UCSD-AML1 (cell line): ENCODE results near the gene LIMS2.

Experiments
- DNase-seq: peaks from one replicate; lab custom pipeline; 2025; ENCODE audit not compliant: unreplicated experiment; lab: John Stamatoyannopoulos, UW

The LIMS2 gene

DNA sequence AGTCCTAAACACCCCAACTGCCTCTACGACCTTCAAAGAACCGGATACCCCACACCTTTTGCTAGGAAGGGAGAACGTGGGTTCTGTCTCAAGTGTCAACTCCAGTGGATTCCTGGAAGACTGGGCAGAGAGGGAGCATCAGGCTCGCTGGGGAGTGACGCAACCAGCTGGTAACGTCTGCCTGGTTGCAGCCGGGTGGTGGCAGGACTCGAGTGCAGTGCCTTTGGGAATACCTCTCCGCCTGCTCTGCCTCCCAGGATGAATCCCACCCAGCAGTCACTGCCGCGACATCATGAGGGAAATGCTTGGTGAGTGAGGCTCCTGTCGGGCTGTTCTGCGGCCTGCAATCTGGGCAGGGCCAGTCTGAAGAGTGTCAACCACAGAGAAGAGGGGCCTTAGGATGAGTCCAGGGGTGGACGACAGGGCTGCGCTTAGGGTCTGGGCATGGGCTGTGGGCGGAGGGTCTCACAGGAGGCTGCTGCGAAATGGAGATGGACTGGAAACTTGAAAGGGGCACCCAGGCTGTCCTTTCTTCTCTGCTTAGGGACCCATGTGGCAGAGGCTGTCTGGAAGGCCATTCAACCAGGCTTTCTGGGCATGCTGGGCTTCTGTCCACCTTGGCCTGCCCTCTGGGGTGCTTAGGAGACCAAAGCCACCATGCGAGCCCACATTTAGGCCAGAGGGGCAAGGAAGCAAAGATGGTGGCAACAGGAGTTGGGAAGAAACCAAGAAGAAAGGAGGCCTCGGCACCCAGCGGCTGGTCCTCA, 16.5 kb downstream of the LIMS2 start:
- DNase-seq = no peak

DNA sequence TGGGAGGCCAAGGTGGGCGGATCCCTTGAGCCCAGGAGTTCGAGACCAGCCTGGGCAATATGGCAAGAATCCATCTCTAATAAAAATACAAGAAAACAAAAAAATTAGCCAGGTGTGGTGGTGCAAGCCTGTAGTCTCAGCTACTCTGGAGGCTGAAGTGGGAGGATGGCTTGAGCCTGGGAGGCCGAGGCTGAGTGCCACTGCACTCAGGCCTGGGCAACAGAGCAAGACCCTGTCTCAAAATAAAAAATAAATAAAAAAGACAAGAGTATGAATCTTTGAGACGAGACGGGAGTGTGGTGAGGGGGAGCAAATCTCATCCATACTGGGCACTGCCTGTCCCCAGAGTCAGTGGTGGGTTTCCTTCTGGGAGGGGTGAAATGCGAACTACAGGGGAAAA, 17.2 kb downstream of the LIMS2 start:
- no peak for DNase-seq

DNA sequence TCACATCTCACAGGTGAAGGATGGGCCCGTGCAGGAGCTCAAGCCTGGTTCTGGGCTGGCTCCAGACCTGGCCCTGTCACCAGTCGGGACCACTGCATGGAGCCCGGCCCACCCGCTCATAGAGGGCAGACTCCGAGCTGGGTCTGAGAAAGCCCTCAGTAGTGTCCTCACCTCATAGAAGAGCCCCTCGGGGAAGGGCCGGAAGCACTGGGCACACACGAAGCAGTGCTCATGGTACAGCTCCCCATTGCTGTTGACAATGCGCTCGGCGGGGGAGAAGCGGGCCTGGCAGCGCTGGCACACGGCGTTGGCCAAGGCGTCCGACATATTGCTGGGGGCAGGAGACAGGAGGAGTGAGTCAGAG, 18.1 kb downstream of the LIMS2 start:
- DNase-seq = no peak

DNA sequence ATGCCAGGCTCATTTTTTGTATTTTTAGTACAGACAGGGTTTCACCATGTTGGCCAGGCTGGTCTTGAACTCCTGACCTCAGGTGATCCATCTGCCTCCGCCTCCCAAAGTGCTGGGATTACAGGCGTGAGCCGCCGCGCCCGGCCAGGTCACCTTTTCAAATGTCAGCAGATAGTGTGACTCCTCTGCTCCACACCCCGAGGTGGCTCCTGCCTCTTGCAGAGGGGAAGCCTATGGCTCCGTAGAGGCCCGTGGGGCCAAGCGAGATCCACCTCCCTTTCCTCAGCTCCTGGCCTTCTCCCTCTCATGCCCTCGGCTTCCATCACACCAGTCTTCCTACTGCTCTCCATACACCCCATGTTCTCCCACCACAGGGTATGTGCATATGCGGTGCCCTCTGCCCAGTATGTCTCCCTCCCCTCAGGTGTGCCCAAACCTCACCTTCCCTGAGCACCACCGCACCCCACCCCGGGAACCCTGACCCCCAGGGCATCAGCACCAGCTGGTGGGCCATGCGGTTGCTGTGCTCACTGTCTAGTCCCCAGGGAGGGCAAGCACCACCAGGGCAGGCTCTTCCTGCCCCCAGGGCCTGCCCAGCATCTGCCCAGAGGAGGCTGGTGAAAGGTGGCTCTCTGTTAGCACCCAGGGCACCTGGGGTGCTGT, 18.6 kb downstream of the LIMS2 start:
- no peak for DNase-seq

DNA sequence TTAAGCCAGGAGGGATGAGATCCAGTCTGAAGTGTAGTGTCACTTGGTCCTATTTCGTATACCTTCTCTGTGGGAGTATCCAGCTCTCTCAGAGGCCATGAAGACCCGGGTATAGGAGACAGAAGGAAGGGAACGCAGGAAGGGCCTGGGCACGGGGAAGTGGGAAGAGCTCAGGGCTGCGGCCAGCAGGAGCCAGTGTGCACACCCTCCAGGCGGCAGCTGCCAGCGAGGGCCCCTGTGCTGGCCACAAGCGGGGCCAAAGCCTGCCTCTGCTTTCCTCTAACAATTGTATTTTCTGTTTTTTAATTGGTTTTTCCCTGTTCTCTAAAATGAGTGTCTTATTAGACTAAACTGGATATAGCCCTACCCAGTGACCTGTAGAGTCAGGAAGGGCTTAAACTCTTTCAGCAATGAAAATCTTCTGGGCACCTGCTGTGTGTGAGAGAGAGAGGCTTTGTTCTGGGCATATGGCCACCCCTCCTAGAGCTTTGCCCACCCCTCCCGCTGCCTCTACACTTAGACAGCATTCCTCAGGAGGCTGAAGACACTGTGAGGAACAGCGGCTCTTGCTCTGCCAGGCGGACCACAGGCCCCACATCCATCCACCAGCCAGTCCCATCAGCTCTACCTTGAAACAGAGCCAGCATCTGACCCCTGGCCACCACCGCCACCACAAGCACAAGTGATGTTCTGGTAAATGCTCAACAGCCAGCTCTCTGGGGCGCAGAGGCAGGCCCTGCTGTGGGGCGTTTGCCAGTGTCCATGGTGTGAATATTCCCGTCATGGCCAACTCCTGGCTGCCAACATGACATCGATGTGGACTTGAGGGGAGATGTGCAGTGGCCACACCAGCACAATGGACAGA, 19.9 kb downstream of the LIMS2 start:
- DNase-seq = no peak

DNA sequence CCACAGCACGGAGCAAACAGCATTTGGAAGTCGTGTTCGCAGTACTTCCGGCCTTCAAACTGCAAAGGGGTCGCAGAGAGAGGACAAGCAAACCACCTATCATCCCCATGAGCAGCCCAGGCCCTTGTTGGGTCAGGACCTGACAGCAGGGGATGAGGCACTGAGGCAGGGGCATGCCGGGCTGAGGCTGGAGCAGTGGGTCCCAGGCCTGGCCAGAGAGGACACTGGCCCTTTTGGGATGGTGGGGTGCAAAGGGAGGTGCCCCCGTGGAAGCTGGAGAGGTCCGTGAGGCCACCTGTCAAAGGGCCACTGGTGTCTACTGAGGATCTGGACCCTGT, 20.5 kb downstream of the LIMS2 start:
- DNase-seq = no peak

DNA sequence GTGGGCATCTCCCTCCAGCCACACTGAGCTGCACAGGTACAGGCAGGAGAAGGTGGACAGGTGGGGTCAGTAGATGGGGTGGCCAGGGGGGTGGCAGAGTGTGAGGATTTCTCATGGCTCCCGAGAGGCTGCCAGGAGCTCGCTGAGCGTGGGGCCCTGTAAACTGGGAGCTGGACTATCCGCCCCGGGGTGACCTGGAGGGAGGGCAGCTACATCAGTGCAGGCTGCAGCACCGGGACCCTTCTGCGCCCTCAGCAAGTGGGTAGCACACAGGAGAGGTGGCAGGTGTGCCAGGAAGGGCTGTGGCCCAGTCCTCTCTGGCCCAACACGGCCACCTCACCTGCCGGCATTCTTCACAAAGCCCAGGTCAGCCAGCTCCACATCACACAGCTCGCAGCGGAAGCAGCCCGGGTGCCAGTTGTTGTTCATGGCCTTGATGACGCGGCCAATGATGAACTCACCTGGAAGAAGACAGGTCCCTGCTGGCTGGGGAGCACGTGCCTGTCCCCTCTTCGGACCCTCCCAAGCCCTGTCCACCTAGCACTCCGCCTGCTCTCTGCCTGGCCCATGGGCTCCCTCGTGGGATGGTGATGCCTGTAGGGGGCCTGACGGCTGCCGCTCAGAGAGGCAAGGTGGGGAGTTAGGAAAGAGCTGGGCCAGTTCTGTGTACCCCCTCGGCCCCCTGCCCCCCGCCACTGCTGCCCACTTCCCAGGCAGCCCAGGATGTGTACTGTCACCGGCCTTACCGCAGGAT, 21.1 kb downstream of the LIMS2 start:
- no peak for DNase-seq

DNA sequence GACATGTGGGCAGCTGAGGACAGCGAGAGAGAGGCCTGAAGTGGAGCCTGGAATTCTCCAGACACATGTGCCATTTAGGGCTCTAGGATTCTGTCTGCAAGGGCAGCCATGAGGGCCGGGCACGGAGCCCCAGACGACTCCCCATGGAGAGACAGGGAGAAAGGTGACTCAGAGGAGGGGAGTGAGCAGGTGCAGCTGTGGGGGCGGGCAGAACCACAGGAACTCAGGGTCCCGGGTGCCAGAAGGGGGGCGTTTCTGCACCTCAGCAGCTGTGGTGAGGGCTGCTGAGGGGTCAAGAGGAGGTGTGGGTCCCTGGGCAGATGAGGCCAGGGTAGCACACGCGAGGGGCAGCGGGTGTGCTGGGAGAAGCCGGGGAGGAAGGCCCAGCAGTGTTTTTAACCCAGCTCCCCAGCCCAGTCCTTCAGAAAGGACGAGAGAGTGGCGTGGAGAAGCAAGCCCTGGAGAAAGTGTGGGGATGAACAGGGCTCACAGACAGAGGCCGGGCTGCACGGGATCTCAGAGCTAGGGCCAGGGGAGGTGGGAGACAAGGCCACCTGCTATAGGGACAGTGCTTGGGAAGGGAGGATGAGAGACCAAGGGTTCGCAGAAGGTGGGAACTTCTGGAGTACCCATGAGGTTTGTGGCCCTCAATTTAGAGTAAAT, 21.8 kb downstream of the LIMS2 start:
- DNase-seq = no peak

DNA sequence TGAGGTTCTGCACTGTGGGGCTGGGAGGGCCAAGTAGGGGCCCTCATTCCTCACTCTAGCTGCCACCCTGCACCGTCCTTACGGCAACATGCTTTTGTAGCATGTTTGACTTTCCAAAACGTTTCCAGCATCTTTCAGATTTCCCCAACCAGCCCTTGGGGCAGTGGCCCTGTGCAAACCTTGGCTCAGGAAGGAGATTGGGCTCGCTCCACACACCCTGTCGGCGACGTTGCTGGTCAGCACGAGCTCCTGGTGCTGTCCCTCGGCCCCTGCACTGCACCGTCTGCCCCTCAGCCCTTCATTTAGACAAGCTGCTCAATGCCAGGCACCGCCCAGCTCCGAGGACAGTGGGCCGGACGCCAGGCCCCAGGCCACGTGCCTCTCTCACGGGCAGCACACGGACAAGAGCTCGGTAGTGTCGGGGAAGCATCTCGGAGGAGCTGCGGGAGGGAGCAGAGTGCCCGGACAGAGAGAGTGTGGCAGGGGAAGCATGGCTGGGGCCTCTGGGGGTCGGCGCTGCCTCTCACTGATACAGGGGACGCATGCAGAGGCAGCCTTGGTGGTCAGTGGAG, 22.5 kb downstream of the LIMS2 start:
- no peak for DNase-seq

DNA sequence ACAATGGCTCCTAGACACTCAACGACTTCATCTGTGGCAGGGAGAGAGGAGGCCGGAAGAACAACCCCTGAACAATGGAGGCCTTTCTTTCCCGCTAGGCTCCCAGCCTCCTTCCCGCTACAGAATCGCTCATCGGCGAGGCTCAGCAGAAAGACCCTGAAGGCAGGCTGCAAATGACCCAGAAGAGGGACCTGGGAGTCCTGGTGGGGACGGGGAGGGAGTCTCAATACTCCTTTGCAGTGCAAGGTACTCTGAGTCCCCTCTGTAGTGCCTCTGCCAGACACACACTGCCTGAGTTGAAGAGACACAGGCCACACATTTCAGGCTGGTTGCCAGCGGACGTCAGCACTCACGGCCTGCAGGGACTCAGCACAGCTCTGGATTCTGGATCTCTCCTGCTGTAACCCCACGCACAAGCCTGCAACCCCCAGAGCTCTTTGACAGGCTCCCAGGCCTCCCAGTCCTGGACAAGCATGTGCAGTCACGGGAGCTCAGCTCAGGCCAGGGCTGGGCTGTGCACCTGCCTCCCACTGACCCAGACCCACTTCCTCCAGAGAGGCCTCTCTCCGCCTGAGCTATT, 23.3 kb downstream of the LIMS2 start:
- DNase-seq = peak; percentile 34

DNA sequence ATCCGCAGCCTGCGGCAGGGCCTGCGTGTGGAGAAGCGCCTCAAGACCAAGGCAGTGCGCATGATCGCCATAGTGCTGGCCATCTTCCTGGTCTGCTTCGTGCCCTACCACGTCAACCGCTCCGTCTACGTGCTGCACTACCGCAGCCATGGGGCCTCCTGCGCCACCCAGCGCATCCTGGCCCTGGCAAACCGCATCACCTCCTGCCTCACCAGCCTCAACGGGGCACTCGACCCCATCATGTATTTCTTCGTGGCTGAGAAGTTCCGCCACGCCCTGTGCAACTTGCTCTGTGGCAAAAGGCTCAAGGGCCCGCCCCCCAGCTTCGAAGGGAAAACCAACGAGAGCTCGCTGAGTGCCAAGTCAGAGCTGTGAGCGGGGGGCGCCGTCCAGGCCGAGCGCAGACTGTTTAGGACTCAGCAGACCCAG, 23.9 kb downstream of the LIMS2 start:
- no peak for DNase-seq

DNA sequence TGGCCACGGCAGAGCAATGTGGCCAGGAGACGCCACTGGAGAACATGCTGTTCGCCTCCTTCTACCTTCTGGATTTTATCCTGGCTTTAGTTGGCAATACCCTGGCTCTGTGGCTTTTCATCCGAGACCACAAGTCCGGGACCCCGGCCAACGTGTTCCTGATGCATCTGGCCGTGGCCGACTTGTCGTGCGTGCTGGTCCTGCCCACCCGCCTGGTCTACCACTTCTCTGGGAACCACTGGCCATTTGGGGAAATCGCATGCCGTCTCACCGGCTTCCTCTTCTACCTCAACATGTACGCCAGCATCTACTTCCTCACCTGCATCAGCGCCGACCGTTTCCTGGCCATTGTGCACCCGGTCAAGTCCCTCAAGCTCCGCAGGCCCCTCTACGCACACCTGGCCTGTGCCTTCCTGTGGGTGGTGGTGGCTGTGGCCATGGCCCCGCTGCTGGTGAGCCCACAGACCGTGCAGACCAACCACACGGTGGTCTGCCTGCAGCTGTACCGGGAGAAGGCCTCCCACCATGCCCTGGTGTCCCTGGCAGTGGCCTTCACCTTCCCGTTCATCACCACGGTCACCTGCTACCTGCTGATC, 24.4 kb downstream of the LIMS2 start:
- no peak for DNase-seq

DNA sequence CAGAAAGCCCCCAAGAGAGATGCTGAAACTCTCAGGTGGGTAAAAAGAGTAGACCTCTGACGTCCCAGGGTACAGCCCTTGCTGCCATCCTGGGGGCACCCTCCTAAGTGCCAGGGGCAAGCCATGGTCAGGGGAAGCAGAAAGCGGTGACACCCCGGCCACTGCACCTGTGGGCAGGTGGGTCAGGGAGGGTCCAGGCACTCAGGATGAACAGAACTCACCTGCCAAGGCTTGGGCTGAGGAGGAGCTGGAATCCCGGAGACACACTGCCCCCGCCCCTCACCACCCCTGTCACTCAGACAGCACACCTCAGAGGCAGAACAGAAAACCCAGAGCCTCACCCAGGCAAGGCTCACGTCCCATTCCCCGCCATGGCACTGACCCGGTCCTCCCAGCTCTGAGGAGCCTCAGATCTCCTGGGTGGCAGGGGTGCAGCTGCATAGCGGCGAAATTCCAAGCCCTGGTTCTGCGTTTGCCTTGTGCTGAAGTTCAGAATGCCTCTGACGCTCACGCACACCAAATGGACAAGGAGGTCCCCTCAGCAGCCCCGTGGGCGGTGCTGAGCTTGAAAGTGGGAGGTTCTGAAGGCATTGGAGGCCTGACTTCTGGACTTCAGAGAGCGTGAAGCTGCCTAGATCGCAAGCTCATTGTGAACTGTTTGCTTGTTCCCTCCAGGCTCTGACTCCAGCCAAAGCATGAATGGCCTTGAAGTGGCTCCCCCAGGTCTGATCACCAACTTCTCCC, 25.1 kb downstream of the LIMS2 start:
- no peak for DNase-seq

DNA sequence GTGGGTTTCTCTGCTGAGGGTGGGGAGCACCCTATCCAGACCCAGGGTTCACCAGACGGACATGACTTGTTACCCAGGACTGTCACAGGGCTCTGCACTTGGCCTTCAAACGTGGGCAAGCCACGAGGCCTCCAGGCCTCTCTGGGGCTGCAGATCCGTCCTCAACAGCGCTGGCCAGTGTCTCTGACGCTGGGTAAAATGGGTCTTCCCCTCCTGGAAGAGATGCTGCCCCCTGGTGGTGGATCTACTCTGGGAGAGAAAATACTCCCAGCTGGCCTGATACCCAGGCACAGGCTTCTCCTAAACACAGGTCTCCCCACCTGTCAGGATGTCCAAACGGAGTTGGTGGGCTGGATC, 25.7 kb downstream of the LIMS2 start:
- peak; percentile 65 for DNase-seq

DNA sequence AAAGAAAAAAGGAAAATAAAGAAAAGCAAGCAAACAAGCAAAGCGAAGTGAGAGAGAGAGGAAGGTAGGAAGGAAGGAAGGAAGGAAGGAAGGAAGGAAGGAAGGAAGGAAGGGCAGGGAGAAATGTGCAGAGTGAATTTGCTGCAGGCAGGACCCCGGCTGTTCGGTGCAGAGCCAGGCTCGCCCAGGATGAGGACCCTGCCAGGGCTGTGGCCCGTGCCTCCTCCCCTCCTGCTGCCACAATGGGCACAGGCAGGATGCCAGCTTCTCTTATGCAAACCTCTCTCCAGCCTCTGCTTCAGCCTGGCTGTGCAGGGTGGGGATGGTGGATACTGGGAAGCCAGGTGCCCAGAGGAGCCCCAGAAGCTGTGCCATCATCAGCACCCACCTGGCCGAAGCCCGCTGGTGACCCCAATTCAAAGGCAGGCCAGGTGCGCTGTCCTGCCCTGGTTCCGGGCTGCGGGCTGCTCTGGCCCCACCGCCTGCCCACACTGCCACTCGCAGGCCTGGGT, 26.2 kb downstream of the LIMS2 start:
- DNase-seq = no peak

DNA sequence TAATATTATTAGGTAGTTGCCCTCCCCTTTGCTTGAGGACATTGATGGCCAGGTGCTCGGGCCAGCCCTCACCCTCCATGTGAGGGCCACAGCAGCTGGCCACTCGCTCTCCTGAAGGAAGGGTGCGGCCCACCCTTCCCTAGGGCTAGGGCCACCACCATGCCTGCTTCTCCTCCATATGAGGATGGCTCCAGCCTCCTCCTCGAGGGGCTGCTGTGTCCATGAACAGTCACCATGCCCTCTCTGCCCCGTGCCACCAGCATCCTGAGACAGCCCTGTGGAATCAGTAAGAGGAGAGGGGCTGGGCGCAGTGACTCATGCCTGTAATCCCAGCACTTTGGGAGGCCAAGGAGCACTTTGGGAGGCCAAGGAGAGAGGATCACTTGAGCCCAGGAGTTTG, 27.0 kb downstream of the LIMS2 start:
- DNase-seq = no peak

DNA sequence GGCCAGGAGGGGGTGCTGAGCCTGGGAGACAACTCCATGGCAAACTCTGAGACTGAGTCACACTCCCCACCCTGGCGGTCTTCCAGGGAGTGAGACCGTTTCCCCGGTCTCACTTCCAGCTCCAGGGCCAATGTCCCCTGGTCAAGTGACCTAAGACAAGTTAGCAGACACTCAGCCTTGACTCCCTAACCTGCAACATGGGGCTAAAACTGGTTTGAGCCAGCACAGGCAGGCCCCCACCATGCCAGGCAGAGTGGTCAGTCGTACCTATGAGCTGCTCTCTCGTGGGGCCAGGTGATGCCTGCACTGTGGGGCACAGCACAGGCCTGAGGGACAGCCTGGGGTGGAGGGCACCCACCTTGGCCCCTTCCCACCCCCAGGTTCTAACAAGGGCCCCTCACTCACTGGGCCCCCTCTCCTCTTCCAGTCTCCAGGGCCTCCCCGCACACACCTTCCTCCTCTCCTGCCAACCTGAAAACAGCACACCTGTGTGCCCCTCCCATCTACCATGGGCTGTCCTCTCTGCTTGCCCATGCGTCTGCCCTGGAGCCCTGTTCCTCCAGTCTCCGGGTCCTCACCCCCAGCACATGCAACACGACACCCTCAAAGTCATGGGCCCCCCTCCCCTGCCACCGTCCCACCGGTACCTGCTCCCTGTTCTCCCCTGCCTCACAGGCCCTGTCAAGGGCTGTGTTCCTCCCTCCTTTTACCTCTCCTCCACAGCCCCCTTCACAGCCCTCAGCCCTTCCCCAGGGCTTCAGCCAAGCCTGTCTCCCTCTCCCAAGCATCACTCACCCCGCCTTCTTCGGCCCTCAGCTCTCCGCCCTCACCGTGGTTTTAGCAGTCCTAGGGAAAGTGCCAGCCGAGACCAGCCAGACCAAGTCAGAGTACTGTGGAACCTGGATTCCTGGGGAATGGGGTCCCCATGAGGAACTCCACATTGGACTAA, 27.8 kb downstream of the LIMS2 start:
- DNase-seq = no peak
